HepG2 (cell line): ENCODE data around the gene KRTAP10-6. TPM values are rescaled to one million over a fixed set of nuclear protein-coding genes. Genes with fewer than 3 reads are reported as not detected.
"Not testable (repeated sequence)": the region's sequence is repeated elsewhere in the genome, so short reads cannot be mapped to it uniquely, and the experiment has no call there.

Experiments
- ATAC-seq: fragments of 200-7000 bp; cut with Tn5 transposase; 3 replicates; pipeline ENCODE4 v1.9.1; 2020; ENCODE audit warnings: mild to moderate bottlenecking, moderate library complexity
- BruUV-seq: library from RNA; stranded (reverse); fragments of 400-500 nt; replicated peaks from 2 replicates; lab custom pipeline; 2021; lab: Mats Ljungman, UMichigan
- CTCF ChIA-PET: fragments of 300-600 bp; formaldehyde crosslinking; extraction: SDS; loops from one replicate; lab custom pipeline; 2021; ENCODE audit warnings: low total read pairs, inconsistent platforms, low intra/inter-chr PET ratio; lab: Yijun Ruan, JAX
- POLR2A ChIA-PET: fragments of 350-600 bp; sonication (Branson Sonifier 250); formaldehyde crosslinking; loops from one replicate; lab custom pipeline; 2020; ENCODE audit warnings: antibody characterized with exemption, inconsistent platforms; lab: Yijun Ruan, JAX
- DNase-seq: peaks from one replicate; pipeline ENCODE4 v3.0.0-alpha.2; 2015; ENCODE audit warnings: low spot score
- FAIRE-seq: peaks from 3 replicates; lab custom pipeline; 2011; peaks lifted over from hg19 to GRCh38; lab: Jason Lieb, UNC
- H2AFZ ChIP-seq: one replicate; pipeline ENCODE4 v1.6.1; 2011; ENCODE audit warnings: low read length, inconsistent platforms
- H3K27ac ChIP-seq: fragments of 300-600 bp; 3 replicates; pipeline ENCODE4 v1.8.0; 2011; ENCODE audit warnings: mixed run types, mild to moderate bottlenecking, mixed read lengths, low read length, inconsistent platforms; ENCODE audit not compliant: insufficient read depth; ENCODE audit errors: extremely low read length
- H3K27me3 ChIP-seq, 2 experiments: fragments of 200-600 bp in 1 of 2; 2 replicates in 1 of 2; 3 replicates in 1 of 2; pipeline versions ENCODE4 v1.6.0 to v1.8.0; 2011; ENCODE audit warnings: low read length in 2 of 2, mild to moderate bottlenecking in 2 of 2, moderate library complexity in 2 of 2, inconsistent platforms in 1 of 2; ENCODE audit not compliant: insufficient read depth in 2 of 2, control insufficient read depth in 1 of 2
- H3K36me3 ChIP-seq, 2 experiments: fragments of 200-600 bp in 1 of 2; replicated peaks in 1 of 2; 2 replicates in 1 of 2; 3 replicates in 1 of 2; pipeline versions ENCODE4 v1.5.1 to v1.8.0; 2011; ENCODE audit warnings: low read length in 2 of 2, inconsistent platforms in 1 of 2; ENCODE audit not compliant: insufficient read depth in 2 of 2, control insufficient read depth in 1 of 2
- H3K4me1 ChIP-seq: 2 replicates; pipeline ENCODE4 v1.5.1; 2012; ENCODE audit warnings: low read length, inconsistent platforms; ENCODE audit not compliant: insufficient read depth
- H3K4me2 ChIP-seq: 2 replicates; pipeline ENCODE4 v1.6.0; 2011; ENCODE audit warnings: low read depth, low read length, inconsistent platforms
- H3K4me3 ChIP-seq, 3 experiments: fragments of 200-600 bp in 1 of 3; sonication (generic), shearing (Covaris generic) in 1 of 3; replicated peaks in 1 of 3; 2 replicates each; pipeline ENCODE4 v1.5.1; 2011 to 2016; ENCODE audit warnings: low read length in 3 of 3, inconsistent platforms in 2 of 3, low read depth in 2 of 3, mild to moderate bottlenecking in 2 of 3, control low read depth in 1 of 3, mixed read lengths in 1 of 3; ENCODE audit not compliant: insufficient read depth in 1 of 3
- H3K79me2 ChIP-seq: one replicate; pipeline ENCODE4 v1.6.1; 2011; ENCODE audit warnings: low read length, inconsistent platforms; ENCODE audit not compliant: insufficient read depth
- H3K9ac ChIP-seq: 2 replicates; pipeline ENCODE4 v1.6.0; 2011; ENCODE audit warnings: mild to moderate bottlenecking, low read depth, low read length, inconsistent platforms; ENCODE audit not compliant: insufficient read depth
- H3K9me3 ChIP-seq: 2 replicates; pipeline ENCODE4 v1.5.1; 2012; ENCODE audit warnings: mild to moderate bottlenecking, low read length
- H4K20me1 ChIP-seq: 2 replicates; pipeline ENCODE4 v1.6.0; 2011; ENCODE audit warnings: inconsistent platforms, mild to moderate bottlenecking, low read length, moderate library complexity; ENCODE audit not compliant: insufficient read depth
- WGBS: methylation state at CpG from one replicate; pipeline ENCODE4 v1.1.6; 2017; ENCODE audit warnings: low lambda C conversion rate; 5-methylcytosine and 5-hydroxymethylcytosine counted together
- in situ Hi-C: cut with HindIII; loops from 2 replicates; pipeline ENCODE4 v1.10.0; 2017; ENCODE audit warnings: low pct_unique_long_range_greater_than_20kb; ENCODE audit not compliant: extremely low pct_ligation_motif_present
- intact Hi-C: fragments of 100-400 bp; cut with micrococcal nuclease; formaldehyde crosslinking; loops from one replicate; pipeline ENCODE4 v1.10.0; 2022; ENCODE audit not compliant: unreplicated experiment
- polyA plus RNA-seq, 8 experiments: library from polyadenylated mRNA; depleted of rRNA in 3 of 8; stranded (reverse) in 7 of 8; unstranded in 1 of 8; fragments of >200 nt; fragmentation: Illumina TruSeq in 4 of 8; extraction: Trizol in 4 of 8; gene quantifications; 2 replicates each; pipeline versions ENCODE4 v1.2.1 to v1.2.3, GENCODE V29; 2011 to 2016; ENCODE audit warnings: low read depth in 4 of 8, missing spikeins in 1 of 8, mixed read lengths in 1 of 8; ENCODE audit not compliant: insufficient read depth in 1 of 8
- total RNA-seq, 5 experiments: library from RNA; depleted of rRNA; stranded (reverse); fragments of >200 nt; fragmentation: Illumina TruSeq; extraction: Trizol; gene quantifications; 2 replicates each; pipeline ENCODE4 v1.2.3, GENCODE V29; 2016; ENCODE audit warnings: low read depth in 1 of 5

Gene KRTAP10-6
- total and polyA plus RNA-seq, 2 of the 13 experiments (the other 11 are each of a cell fraction or from before 2014, with no cell fraction given): not detected

DNA sequence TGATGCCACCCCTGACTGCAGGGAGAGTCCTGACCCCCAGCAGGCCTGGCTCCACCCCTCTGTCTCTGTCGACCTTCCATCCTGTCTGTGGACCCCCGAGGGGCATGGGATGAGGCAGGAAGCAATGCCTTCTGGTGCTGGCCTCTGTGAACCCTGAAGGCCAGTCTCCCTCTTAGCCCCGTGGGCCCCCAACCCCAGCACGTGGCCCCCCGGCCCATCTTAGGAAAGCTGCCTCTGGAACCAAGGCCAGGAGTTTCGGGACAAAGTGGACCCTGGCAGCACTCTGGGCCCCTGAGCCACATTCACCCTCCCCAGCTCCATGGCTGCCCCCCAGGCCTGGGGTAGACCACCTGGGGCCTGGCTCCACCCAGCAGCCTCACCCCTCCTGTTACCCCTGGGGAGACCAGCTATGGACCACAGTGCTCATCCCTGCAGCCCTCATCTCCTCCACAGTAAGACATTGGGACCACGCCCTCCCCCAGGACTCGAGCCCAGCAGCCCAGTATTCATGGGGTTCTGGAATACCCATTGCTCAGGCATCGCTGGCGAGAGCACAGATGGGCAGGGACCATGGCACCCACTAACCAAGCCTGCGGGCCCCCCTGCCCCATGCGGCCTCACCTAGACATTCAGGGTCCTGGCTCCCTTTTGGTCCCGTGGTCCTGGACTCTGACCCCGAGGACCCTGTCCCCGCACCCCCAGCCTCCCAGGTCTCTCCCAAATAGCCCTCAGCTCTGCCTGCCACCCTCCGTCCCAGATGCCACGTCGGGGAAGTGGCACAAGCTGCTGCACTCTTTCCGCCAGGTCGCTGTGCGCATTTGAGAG, 46.4 kb upstream of the KRTAP10-6 start:
- H3K9ac ChIP-seq, H4K20me1 ChIP-seq, in situ Hi-C loops, H3K27me3 ChIP-seq, H2AFZ ChIP-seq, H3K79me2 ChIP-seq, H3K4me2 ChIP-seq, DNase-seq, H3K36me3 ChIP-seq, CTCF ChIA-PET, FAIRE-seq, POLR2A ChIA-PET, H3K9me3 ChIP-seq, ATAC-seq, H3K4me3 ChIP-seq, H3K27ac ChIP-seq, H3K4me1 ChIP-seq, BruUV-seq: not testable (repeated sequence)
- WGBS: 42% methylated on average over 10 of the region's 21 CpGs
- intact Hi-C loops: loop anchor here (10.0 kb wide), 1 partner anchor 56 kb away; the partner anchor contains the start of gene KRTAP10-12

GRCh38 chr21:44637851-44638348, 45.6 kb upstream of the KRTAP10-6 start:
- DNase-seq, H4K20me1 ChIP-seq, FAIRE-seq, H3K4me3 ChIP-seq, H3K4me1 ChIP-seq, H3K79me2 ChIP-seq, CTCF ChIA-PET, H3K36me3 ChIP-seq, H3K4me2 ChIP-seq, BruUV-seq, H3K9ac ChIP-seq, H2AFZ ChIP-seq, in situ Hi-C loops, H3K27ac ChIP-seq, H3K27me3 ChIP-seq, H3K9me3 ChIP-seq, POLR2A ChIA-PET: not testable (repeated sequence)
- intact Hi-C loops: loop anchor here (10.0 kb wide), 1 partner anchor 57 kb away; the partner anchor contains the start of gene KRTAP10-12
- ATAC-seq: peak; percentile 84
- WGBS: 10% methylated on average over 2 of the region's 12 CpGs
